H9 (cell line): ENCODE results near the gene SPTAN1. TPM values are rescaled to one million over a fixed set of nuclear protein-coding genes. Genes with fewer than 3 reads are reported as not detected.

Source experiments
- DNase-seq: peaks from one replicate; pipeline ENCODE4 v3.0.0-alpha.2; 2017
- H2AFZ ChIP-seq: one replicate; pipeline ENCODE4 v1.6.1; 2013; ENCODE audit warnings: mild to moderate bottlenecking, low read length, control low read depth, moderate library complexity
- H2AK5ac ChIP-seq: 2 replicates; pipeline ENCODE4 v1.6.1; 2013; ENCODE audit warnings: low read length, control low read depth, mixed read lengths; ENCODE audit not compliant: insufficient read length
- H2BK120ac ChIP-seq: one replicate; pipeline ENCODE4 v1.6.1; 2013; ENCODE audit warnings: low read depth, mild to moderate bottlenecking, low read length, control low read depth, inconsistent platforms; ENCODE audit not compliant: poor library complexity, severe bottlenecking
- H2BK12ac ChIP-seq: 2 replicates; pipeline ENCODE4 v1.6.1; 2013; ENCODE audit warnings: low read length, control low read depth, mixed read lengths, low read depth; ENCODE audit not compliant: insufficient read length
- H2BK15ac ChIP-seq: 2 replicates; pipeline ENCODE4 v1.6.1; 2013; ENCODE audit warnings: low read depth, low read length, control low read depth
- H2BK20ac ChIP-seq: one replicate; pipeline ENCODE4 v1.6.1; 2013; ENCODE audit warnings: low read depth, mild to moderate bottlenecking, low read length, control low read depth, inconsistent platforms; ENCODE audit not compliant: poor library complexity, severe bottlenecking
- H2BK5ac ChIP-seq: 2 replicates; pipeline ENCODE4 v1.6.1; 2013; ENCODE audit warnings: low read length, control low read depth, mixed read lengths; ENCODE audit not compliant: insufficient read length
- H3K14ac ChIP-seq: 2 replicates; pipeline ENCODE4 v1.6.1; 2013; ENCODE audit warnings: low read length, control low read depth; ENCODE audit not compliant: insufficient read depth
- H3K18ac ChIP-seq: 2 replicates; pipeline ENCODE4 v1.6.1; 2013; ENCODE audit warnings: low read depth, mild to moderate bottlenecking, mixed read lengths, low read length, control low read depth; ENCODE audit not compliant: insufficient read length
- H3K23ac ChIP-seq: 2 replicates; pipeline ENCODE4 v1.6.1; 2013; ENCODE audit warnings: low read length, control low read depth, mixed read lengths, low read depth; ENCODE audit not compliant: insufficient read length
- H3K23me2 ChIP-seq: 2 replicates; pipeline ENCODE4 v1.6.1; 2013; ENCODE audit warnings: low read depth, mild to moderate bottlenecking, mixed read lengths, low read length, control low read depth; ENCODE audit not compliant: insufficient read length, poor library complexity, severe bottlenecking
- H3K27ac ChIP-seq: 2 replicates; pipeline ENCODE4 v1.5.1; 2013; ENCODE audit warnings: low read length, control low read depth, mixed read lengths, low read depth; ENCODE audit not compliant: insufficient read length
- H3K27me3 ChIP-seq: 2 replicates; pipeline ENCODE4 v1.6.1; 2013; ENCODE audit warnings: low read length, control low read depth, inconsistent platforms; ENCODE audit not compliant: insufficient read depth
- H3K4ac ChIP-seq: 2 replicates; pipeline ENCODE4 v1.6.1; 2013; ENCODE audit warnings: low read depth, mild to moderate bottlenecking, control low read depth, inconsistent platforms, low read length, moderate library complexity
- H3K4me1 ChIP-seq: 2 replicates; pipeline ENCODE4 v1.6.1; 2013; ENCODE audit warnings: low read length, control low read depth, inconsistent platforms; ENCODE audit not compliant: insufficient read depth
- H3K4me2 ChIP-seq: 2 replicates; pipeline ENCODE4 v1.6.1; 2013; ENCODE audit warnings: low read length, control low read depth, mixed read lengths; ENCODE audit not compliant: insufficient read length, insufficient read depth
- H3K56ac ChIP-seq: 2 replicates; pipeline ENCODE4 v1.6.1; 2013; ENCODE audit warnings: low read depth, mild to moderate bottlenecking, mixed read lengths, low read length, control low read depth; ENCODE audit not compliant: insufficient read length
- H3K79me1 ChIP-seq: 2 replicates; pipeline ENCODE4 v1.6.1; 2013; ENCODE audit warnings: low read depth, mild to moderate bottlenecking, moderate library complexity, low read length, control low read depth, inconsistent platforms; ENCODE audit not compliant: insufficient read depth, poor library complexity, severe bottlenecking
- H3K79me2 ChIP-seq: 2 replicates; pipeline ENCODE4 v1.6.1; 2013; ENCODE audit warnings: low read length, control low read depth, inconsistent platforms; ENCODE audit not compliant: insufficient read depth
- H3K9ac ChIP-seq: 2 replicates; pipeline ENCODE4 v1.6.1; 2013; ENCODE audit warnings: low read length, control low read depth, mixed read lengths; ENCODE audit not compliant: insufficient read length; ENCODE audit errors: extremely low read depth
- H3K9me3 ChIP-seq: one replicate; pipeline ENCODE4 v1.6.1; 2013; ENCODE audit warnings: low read depth, low read length, inconsistent platforms; ENCODE audit not compliant: control insufficient read depth
- H3T11ph ChIP-seq: one replicate; pipeline ENCODE4 v1.6.1; 2013; ENCODE audit warnings: mild to moderate bottlenecking, low read length, control low read depth, inconsistent platforms
- H4K20me1 ChIP-seq: one replicate; pipeline ENCODE4 v1.6.1; 2013; ENCODE audit not compliant: control insufficient read depth, insufficient read length, insufficient read depth
- H4K5ac ChIP-seq: 2 replicates; pipeline ENCODE4 v1.6.1; 2013; ENCODE audit warnings: low read depth, mild to moderate bottlenecking, mixed read lengths, low read length, control low read depth; ENCODE audit not compliant: insufficient read length
- H4K8ac ChIP-seq: replicated peaks from 2 replicates; pipeline ENCODE4 v1.6.1; 2013; ENCODE audit warnings: low read length, control low read depth, mixed read lengths, low read depth; ENCODE audit not compliant: insufficient read length
- H4K91ac ChIP-seq: 2 replicates; pipeline ENCODE4 v1.6.1; 2013; ENCODE audit warnings: low read depth, mild to moderate bottlenecking, moderate library complexity, mixed read lengths, low read length, control low read depth; ENCODE audit not compliant: insufficient read length
- H3K27ac Mint-ChIP-seq, 3 experiments: 2 replicates in 2 of 3; 3 replicates in 1 of 3; pipeline ENCODE4 v1.8.0; 2020 to 2021; ENCODE audit warnings: mixed read lengths in 3 of 3, mild to moderate bottlenecking in 1 of 3, moderate library complexity in 1 of 3
- H3K27me3 Mint-ChIP-seq: 2 replicates; pipeline ENCODE4 v1.8.0; 2021; ENCODE audit warnings: low read depth, mild to moderate bottlenecking, moderate library complexity, mixed read lengths
- H3K36me3 Mint-ChIP-seq, 3 experiments: 2 replicates in 2 of 3; 3 replicates in 1 of 3; pipeline ENCODE4 v1.8.0; 2020 to 2021; ENCODE audit warnings: low read depth in 3 of 3, mixed read lengths in 3 of 3; ENCODE audit not compliant: insufficient read depth in 1 of 3
- H3K4me1 Mint-ChIP-seq, 2 experiments: 2 replicates each; pipeline ENCODE4 v1.8.0; 2020; ENCODE audit warnings: mixed read lengths in 2 of 2
- H3K4me3 Mint-ChIP-seq, 2 experiments: 2 replicates in 1 of 2; 3 replicates in 1 of 2; pipeline ENCODE4 v1.8.0; 2020 to 2021; ENCODE audit warnings: mild to moderate bottlenecking in 2 of 2, mixed read lengths in 2 of 2, moderate library complexity in 1 of 2
- H3K9me3 Mint-ChIP-seq, 2 experiments: 2 replicates in 1 of 2; 3 replicates in 1 of 2; pipeline ENCODE4 v1.8.0; 2020; ENCODE audit warnings: mild to moderate bottlenecking in 2 of 2, mixed read lengths in 2 of 2, moderate library complexity in 1 of 2
- WGBS: extraction: QIAGEN DNeasy Blood & Tissue Kit; methylation state at CpG from one replicate; pipeline ENCODE4 v1.1.7; 2013; ENCODE audit warnings: missing lambda C conversion rate, low lambda C conversion rate, mixed read lengths; ENCODE audit not compliant: insufficient read length; ENCODE audit errors: extremely low coverage; 5-methylcytosine and 5-hydroxymethylcytosine counted together
- total RNA-seq: library from RNA; stranded (reverse); gene quantifications from 2 replicates; pipeline ENCODE4 v1.2.1, GENCODE V29; 2021
- TF ChIP-seq, protein P1 (sequence below): fragments of 200-600 bp; sonication (generic); conservative IDR thresholded peaks from 3 replicates; pipeline ENCODE4 v1.8.0; 2021; ENCODE audit warnings: antibody characterized with exemption, mild to moderate bottlenecking

Gene SPTAN1
- total RNA-seq, 1 experiment from 2014 or later, result 213 TPM

DNA sequence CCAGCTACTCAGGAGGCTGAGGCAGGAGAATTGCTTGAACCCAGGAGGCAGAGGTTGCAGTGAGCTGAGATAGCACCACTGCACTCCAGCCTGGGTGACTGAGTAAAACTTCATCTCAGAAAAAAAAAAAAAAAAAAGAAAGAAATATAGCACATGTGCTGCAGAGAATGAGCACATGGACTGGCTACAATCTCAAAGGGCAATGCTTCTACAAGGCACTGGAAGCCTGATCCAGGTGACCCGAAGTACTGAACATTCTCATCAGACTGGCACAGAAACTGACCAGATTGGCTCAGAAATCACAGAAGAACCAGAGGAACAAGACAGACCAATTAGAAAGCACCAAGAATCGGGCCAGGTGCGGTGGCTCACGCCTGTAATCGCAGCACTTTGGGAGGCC, 99.4 kb downstream of the SPTAN1 start:
- Histone ChIP-seq H2BK5ac (no peak overlapping the region), H4K8ac (no peak overlapping the region), H3K23me2 (no peaks in the 10 kb centered on the region), H3K4ac (no peak overlapping the region), H3K79me1 (no peaks in the 10 kb centered on the region), H4K20me1 (no peaks in the 10 kb centered on the region), H3K27me3 (no peaks in the 10 kb centered on the region), H3K23ac (no peak overlapping the region), H4K5ac (no peak overlapping the region), H2AK5ac (no peak overlapping the region), H2BK12ac (no peak overlapping the region), H2BK120ac (no peak overlapping the region), H3K14ac (no peak overlapping the region), H2AFZ (no peak overlapping the region), H3K4me1 (no peaks in the 10 kb centered on the region), H3K18ac (no peak overlapping the region), H2BK20ac (no peak overlapping the region), H3K79me2 (no peaks in the 10 kb centered on the region), H4K91ac (no peak overlapping the region), H3K4me2 (no peak overlapping the region), H2BK15ac (no peak overlapping the region), H3T11ph (no peak overlapping the region), H3K27ac (no peak overlapping the region), H3K9me3 (no peaks in the 10 kb centered on the region), H3K56ac (no peak overlapping the region), H3K9ac (no peak overlapping the region)
- Mint-ChIP-seq H3K4me1 (peaks cover 0 to 8% of the 10 kb centered on the region in 2 experiments; a peak in 1 of 4 replicates), H3K27ac (peak overlapping the region in 1 of 3 experiments; percentile 22; a peak in 1 of 7 replicates), H3K36me3 (peaks cover 7 to 19% (median 18%) of the 10 kb centered on the region in 3 experiments; a peak in 6 of 7 replicates), H3K4me3 (no peak overlapping the region), H3K9me3 (no peaks in the 10 kb centered on the region), H3K27me3 (no peaks in the 10 kb centered on the region)
- TF ChIP-seq, protein P1, sequence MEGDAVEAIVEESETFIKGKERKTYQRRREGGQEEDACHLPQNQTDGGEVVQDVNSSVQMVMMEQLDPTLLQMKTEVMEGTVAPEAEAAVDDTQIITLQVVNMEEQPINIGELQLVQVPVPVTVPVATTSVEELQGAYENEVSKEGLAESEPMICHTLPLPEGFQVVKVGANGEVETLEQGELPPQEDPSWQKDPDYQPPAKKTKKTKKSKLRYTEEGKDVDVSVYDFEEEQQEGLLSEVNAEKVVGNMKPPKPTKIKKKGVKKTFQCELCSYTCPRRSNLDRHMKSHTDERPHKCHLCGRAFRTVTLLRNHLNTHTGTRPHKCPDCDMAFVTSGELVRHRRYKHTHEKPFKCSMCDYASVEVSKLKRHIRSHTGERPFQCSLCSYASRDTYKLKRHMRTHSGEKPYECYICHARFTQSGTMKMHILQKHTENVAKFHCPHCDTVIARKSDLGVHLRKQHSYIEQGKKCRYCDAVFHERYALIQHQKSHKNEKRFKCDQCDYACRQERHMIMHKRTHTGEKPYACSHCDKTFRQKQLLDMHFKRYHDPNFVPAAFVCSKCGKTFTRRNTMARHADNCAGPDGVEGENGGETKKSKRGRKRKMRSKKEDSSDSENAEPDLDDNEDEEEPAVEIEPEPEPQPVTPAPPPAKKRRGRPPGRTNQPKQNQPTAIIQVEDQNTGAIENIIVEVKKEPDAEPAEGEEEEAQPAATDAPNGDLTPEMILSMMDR, result no peak
- WGBS, result no CpG with 5 or more reads among the region's 5 CpGs
- no peak for DNase-seq
